Fibroblast of lung (primary cell): ENCODE data around the gene OR4D9. TPM values are rescaled to one million over a fixed set of nuclear protein-coding genes. Genes with fewer than 3 reads are reported as not detected.
"Not testable (repeated sequence)": the region's sequence is repeated elsewhere in the genome, so short reads cannot be mapped to it uniquely, and the experiment has no call there.

Experiments used
- DNase-seq, 2 donors: peaks; one replicate each; pipeline versions ENCODE4 v3.0.0 to v3.0.0-alpha.2; 2010; ENCODE audit warnings: low read depth in 2 of 2
- H2AFZ ChIP-seq: 2 replicates; pipeline ENCODE4 v1.5.1; 2012; ENCODE audit warnings: low read length, control low read depth, inconsistent platforms
- H3K27ac ChIP-seq: 2 replicates; pipeline ENCODE4 v1.5.1; 2011; ENCODE audit warnings: low read length, control low read depth; ENCODE audit not compliant: insufficient read depth
- H3K27me3 ChIP-seq: 2 replicates; pipeline ENCODE4 v1.5.1; 2011; ENCODE audit warnings: mild to moderate bottlenecking, low read length; ENCODE audit not compliant: control insufficient read depth, insufficient read depth
- H3K36me3 ChIP-seq: 2 replicates; pipeline ENCODE4 v1.5.1; 2011; ENCODE audit warnings: low read length; ENCODE audit not compliant: control insufficient read depth, insufficient read depth
- H3K4me1 ChIP-seq: 2 replicates; pipeline ENCODE4 v1.5.1; 2011; ENCODE audit warnings: low read length; ENCODE audit not compliant: control insufficient read depth, insufficient read depth; ENCODE audit errors: extremely low read depth
- H3K4me2 ChIP-seq: 2 replicates; pipeline ENCODE4 v1.5.1; 2011; ENCODE audit warnings: low read length, control low read depth; ENCODE audit not compliant: insufficient read depth; ENCODE audit errors: extremely low read depth
- H3K4me3 ChIP-seq, 4 experiments: fragments of 200-600 bp in 1 of 4; sonication (generic) in 1 of 4; replicated peaks in 1 of 4; 2 replicates each; pipeline ENCODE4 v1.5.1; 2011 to 2016; ENCODE audit warnings: low read length in 4 of 4, low read depth in 3 of 4, mild to moderate bottlenecking in 3 of 4, control low read depth in 2 of 4, inconsistent platforms in 1 of 4, mixed read lengths in 1 of 4; ENCODE audit not compliant: insufficient read depth in 1 of 4; ENCODE audit errors: control extremely low read depth in 1 of 4
- H3K79me2 ChIP-seq: 2 replicates; pipeline ENCODE4 v1.5.1; 2012; ENCODE audit warnings: mild to moderate bottlenecking, low read length, inconsistent platforms; ENCODE audit not compliant: control insufficient read depth, insufficient read depth
- H3K9ac ChIP-seq: 2 replicates; pipeline ENCODE4 v1.5.1; 2011; ENCODE audit warnings: mild to moderate bottlenecking, low read length, control low read depth; ENCODE audit not compliant: insufficient read depth
- H3K9me3 ChIP-seq: 2 replicates; pipeline ENCODE4 v1.5.1; 2012; ENCODE audit warnings: low read depth, low read length; ENCODE audit not compliant: control insufficient read depth, insufficient read depth
- H4K20me1 ChIP-seq: 2 replicates; pipeline ENCODE4 v1.5.1; 2011; ENCODE audit warnings: low read length; ENCODE audit not compliant: control insufficient read depth, insufficient read depth; ENCODE audit errors: extremely low read depth
- EZH2 ChIP-seq: IDR thresholded peaks from 2 replicates; pipeline ENCODE4 v1.5.1; 2012; ENCODE audit warnings: low read length, control low read depth, mild to moderate bottlenecking; ENCODE audit errors: missing control alignments
- polyA plus RNA-seq, 2 donors: library from polyadenylated mRNA; depleted of rRNA in 1 of 2; stranded (reverse) in 1 of 2; unstranded in 1 of 2; fragments of >200 nt; gene quantifications; 2 replicates each; pipeline ENCODE4 v1.2.1, GENCODE V29; 2011 to 2012; ENCODE audit warnings: missing spikeins in 1 of 2
- total RNA-seq: library from RNA; depleted of rRNA; stranded (reverse); fragments of >200 nt; gene quantifications from 2 replicates; pipeline ENCODE4 v1.2.1, GENCODE V29; 2014
- TF ChIP-seq, protein P1 (sequence below), 2 donors: IDR thresholded peaks in 1 of 2; conservative IDR thresholded peaks in 1 of 2; 1 replicate in 1 of 2; 2 replicates in 1 of 2; pipeline ENCODE4 v1.5.1; 2011 to 2012; ENCODE audit warnings: low read length in 2 of 2, control low read depth in 1 of 2, inconsistent platforms in 1 of 2, low read depth in 1 of 2, mild to moderate bottlenecking in 1 of 2

Gene OR4D9
- total and polyA plus RNA-seq, 2 donors (not counting 1 experiment from before 2014, with no cell fraction given) = not detected

DNA sequence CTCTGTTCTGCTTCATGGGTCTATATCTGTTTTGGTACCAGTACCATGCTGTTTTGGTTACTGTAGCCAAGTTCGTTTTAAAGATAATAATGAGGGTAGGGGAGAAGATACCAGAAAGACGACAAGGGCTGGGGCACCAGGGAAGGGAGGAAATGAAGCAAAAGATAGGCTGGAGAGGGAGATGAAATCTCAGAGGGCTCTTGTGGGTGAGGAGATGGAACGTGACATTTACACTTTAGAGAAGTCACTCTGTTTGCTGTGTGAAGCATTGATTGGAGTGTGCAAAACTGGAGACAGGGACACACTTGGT, 33.5 kb downstream of the OR4D9 start:
- Histone ChIP-seq H3K79me2 (no peaks in the 10 kb centered on the region), H3K4me1 (peaks cover 6% of the 10 kb centered on the region), H3K4me2 (no peak overlapping the region), H3K36me3 (no peaks in the 10 kb centered on the region), H3K9ac (no peak overlapping the region), H4K20me1 (no peaks in the 10 kb centered on the region), H3K27ac (no peak overlapping the region), H3K4me3 (no peak overlapping the region), H2AFZ (no peak overlapping the region), H3K27me3 (no peaks in the 10 kb centered on the region), H3K9me3 (no peaks in the 10 kb centered on the region)
- TF ChIP-seq, protein P1, sequence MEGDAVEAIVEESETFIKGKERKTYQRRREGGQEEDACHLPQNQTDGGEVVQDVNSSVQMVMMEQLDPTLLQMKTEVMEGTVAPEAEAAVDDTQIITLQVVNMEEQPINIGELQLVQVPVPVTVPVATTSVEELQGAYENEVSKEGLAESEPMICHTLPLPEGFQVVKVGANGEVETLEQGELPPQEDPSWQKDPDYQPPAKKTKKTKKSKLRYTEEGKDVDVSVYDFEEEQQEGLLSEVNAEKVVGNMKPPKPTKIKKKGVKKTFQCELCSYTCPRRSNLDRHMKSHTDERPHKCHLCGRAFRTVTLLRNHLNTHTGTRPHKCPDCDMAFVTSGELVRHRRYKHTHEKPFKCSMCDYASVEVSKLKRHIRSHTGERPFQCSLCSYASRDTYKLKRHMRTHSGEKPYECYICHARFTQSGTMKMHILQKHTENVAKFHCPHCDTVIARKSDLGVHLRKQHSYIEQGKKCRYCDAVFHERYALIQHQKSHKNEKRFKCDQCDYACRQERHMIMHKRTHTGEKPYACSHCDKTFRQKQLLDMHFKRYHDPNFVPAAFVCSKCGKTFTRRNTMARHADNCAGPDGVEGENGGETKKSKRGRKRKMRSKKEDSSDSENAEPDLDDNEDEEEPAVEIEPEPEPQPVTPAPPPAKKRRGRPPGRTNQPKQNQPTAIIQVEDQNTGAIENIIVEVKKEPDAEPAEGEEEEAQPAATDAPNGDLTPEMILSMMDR (conservative IDR thresholded peaks at IDR 0.05 in 1 of 2, IDR thresholded peaks at IDR 0.05 in 1 of 2; ENCODE audit: low read depth in 1 of 2, low read length in 2 of 2) = no peak
- no peak for TF ChIP-seq EZH2
- no peak for DNase-seq

DNA sequence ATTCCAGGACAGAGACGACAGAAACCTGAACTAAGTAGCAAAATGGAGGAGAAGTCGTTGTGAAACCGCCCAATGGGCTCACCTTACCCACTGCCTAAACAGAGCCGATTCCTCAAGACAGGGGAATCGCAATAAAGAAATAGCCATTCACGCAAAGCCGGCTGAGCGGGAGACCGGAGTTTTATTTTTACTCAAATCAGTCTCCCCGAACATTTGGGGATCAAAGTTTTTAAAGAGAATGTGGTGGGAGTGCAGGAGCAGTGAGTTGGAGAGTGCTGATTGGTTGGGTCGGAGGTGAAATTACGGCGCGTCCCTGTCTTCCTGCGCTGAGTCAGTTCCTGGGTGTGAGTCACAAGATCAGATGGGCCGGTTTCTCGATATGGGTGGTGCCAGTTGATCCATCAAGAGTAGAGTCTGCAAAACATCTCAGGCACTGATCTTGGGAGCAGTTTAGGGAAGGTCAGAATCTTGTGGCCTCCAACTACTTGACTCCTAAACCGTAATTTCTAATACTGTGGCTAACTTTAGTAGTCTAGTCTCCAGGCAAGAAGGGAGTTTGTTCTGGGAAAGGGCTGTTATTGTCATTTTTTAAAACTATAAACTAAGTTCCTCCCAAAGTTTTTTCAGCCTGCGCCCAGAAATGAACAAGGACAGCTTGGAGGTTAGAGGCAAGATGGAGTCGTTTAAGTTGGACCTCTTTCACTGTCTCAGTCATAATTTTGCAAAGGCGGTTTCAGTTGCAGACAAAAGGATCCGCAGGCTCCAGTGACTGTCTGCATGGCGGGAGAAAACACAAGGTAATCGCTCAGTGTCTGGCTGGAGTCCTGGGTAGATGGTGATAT, 34.1 kb downstream of the OR4D9 start:
- Histone ChIP-seq H3K36me3 (no peaks in the 10 kb centered on the region), H3K4me1 (peaks cover 6% of the 10 kb centered on the region), H3K27ac (no peak overlapping the region), H3K9ac (no peak overlapping the region), H3K4me3 (no peak overlapping the region), H3K27me3 (no peaks in the 10 kb centered on the region), H3K4me2 (no peak overlapping the region), H3K79me2 (no peaks in the 10 kb centered on the region), H3K9me3 (no peaks in the 10 kb centered on the region), H4K20me1 (no peaks in the 10 kb centered on the region), H2AFZ (no peak overlapping the region)
- peak; percentile 73 to 87 for DNase-seq
- no peak for TF ChIP-seq EZH2
- TF ChIP-seq, protein P1 (conservative IDR thresholded peaks at IDR 0.05 in 1 of 2, IDR thresholded peaks at IDR 0.05 in 1 of 2; ENCODE audit: low read depth in 1 of 2, low read length in 2 of 2) = no peak

DNA sequence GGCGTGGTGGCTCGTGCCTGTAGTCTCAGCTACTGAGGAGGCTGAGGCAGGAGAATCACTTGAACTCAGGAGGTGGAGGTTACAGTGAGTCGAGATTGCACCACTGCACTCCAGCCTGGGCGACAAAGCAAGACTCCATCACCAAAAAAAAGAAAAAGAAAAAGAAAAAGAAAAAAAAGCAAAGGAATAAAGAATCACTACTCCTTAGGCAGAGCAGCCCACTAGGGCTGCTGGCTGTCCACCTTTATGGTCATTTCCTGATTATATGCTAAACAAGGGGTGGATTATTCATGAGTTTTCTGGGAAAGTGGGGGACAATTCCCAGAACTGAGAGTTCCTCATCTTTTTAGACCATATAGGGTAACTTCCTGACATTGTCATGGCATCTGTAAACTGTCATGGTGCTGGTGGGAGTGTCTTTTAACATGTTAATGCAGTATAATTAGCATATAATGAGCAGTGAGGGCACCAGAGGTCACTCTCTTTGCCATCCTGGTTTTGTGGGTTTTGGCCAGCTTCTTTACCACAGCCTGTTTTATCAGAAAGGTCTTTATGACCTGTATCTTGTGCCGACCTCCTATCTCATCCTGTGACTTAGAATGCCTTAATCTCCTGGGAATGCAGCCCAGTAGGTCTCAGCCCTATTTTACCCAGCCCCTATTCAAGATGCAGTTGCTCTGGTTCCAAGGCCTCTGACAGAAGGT, 36.4 kb downstream of the OR4D9 start:
- not testable (repeated sequence) for H3K4me3 ChIP-seq, H3K27ac ChIP-seq, H4K20me1 ChIP-seq, H3K27me3 ChIP-seq, H3K36me3 ChIP-seq, H3K9me3 ChIP-seq, H2AFZ ChIP-seq, H3K9ac ChIP-seq, H3K4me1 ChIP-seq, H3K4me2 ChIP-seq, H3K79me2 ChIP-seq
- peak in 1 of 2 donors; percentile 15 for DNase-seq
